Adrenal gland (tissue), 12 donors: Measurements from ENCODE around the gene CERT1. TPM values are rescaled to one million over a fixed set of nuclear protein-coding genes. Genes with fewer than 3 reads are reported as not detected.

Experiments
- DNase-seq, 7 donors: peaks; one replicate each; pipeline ENCODE4 v3.0.0-alpha.2; 2019 to 2020
- H3K27ac ChIP-seq, 5 donors: fragments of 200-600 bp; sonication (generic) in 4 of 5; 1 replicate in 3 of 5; 2 replicates in 2 of 5; pipeline versions ENCODE4 v1.5.1 to v1.8.0; 2016 to 2020; ENCODE audit warnings: mild to moderate bottlenecking in 1 of 5
- H3K27me3 ChIP-seq: fragments of 200-600 bp; 2 replicates; pipeline ENCODE4 v1.8.0; 2021
- H3K36me3 ChIP-seq, 2 donors: fragments of 200-600 bp; replicated peaks in 1 of 2; 1 replicate in 1 of 2; 2 replicates in 1 of 2; pipeline versions ENCODE4 v1.5.1 to v1.8.0; 2018 to 2022
- H3K4me1 ChIP-seq, 2 donors: fragments of 200-600 bp; replicated peaks in 1 of 2; 1 replicate in 1 of 2; 2 replicates in 1 of 2; pipeline versions ENCODE4 v1.5.1 to v1.8.0; 2018 to 2021
- H3K4me3 ChIP-seq, 4 donors: fragments of 200-600 bp; sonication (generic) in 3 of 4; one replicate each; pipeline ENCODE4 v1.5.1; 2016 to 2018
- H3K9me3 ChIP-seq, 3 donors: fragments of 200-600 bp; sonication (generic) in 1 of 3; replicated peaks in 1 of 3; 1 replicate in 2 of 3; 2 replicates in 1 of 3; pipeline versions ENCODE4 v1.5.1 to v1.8.0; 2016 to 2021
- CTCF ChIP-seq, 6 experiments: fragments of 450-650 bp in 4 of 6; fragments of 200-600 bp in 2 of 6; sonication (generic) in 1 of 6; IDR thresholded peaks; 1 replicate in 5 of 6; 2 replicates in 1 of 6; pipeline versions ENCODE4 v1.5.1 to v1.8.0; 2016 to 2021; ENCODE audit warnings: antibody characterized with exemption in 6 of 6, mild to moderate bottlenecking in 2 of 6, moderate library complexity in 1 of 6
- POLR2A ChIP-seq, 2 donors: fragments of 450-650 bp; IDR thresholded peaks; one replicate each; pipeline ENCODE4 v1.6.1; 2017; ENCODE audit warnings: antibody characterized with exemption in 2 of 2, mild to moderate bottlenecking in 2 of 2, moderate library complexity in 1 of 2
- WGBS, 4 donors: extraction: QIAGEN DNeasy Blood & Tissue Kit in 2 of 4; methylation state at CpG; one replicate each; pipeline versions ENCODE4 v1.1.5 to v1.1.7; 2013 to 2017; 5-methylcytosine and 5-hydroxymethylcytosine counted together
- intact Hi-C, 2 donors: fragments of 100-400 bp; cut with DNase I; formaldehyde crosslinking; loops; one replicate each; pipeline versions ENCODE4 v1.14.1 to v1.15.0; 2022 to 2023
- polyA plus RNA-seq, 3 donors: library from polyadenylated mRNA; stranded (reverse); fragments of 200-250 nt in 2 of 3; fragments of 350-450 nt in 1 of 3; fragmentation: Illumina TruSeq in 1 of 3; extraction: RNeasy Lipid Tissue Mini Kit (QIAGEN cat#74804) in 1 of 3; gene quantifications; one replicate each; pipeline ENCODE4 v1.2.3, GENCODE V29; 2013 to 2014
- total RNA-seq, 9 donors: library from RNA; depleted of rRNA in 4 of 9; stranded (reverse); fragments of >200 nt in 4 of 9; fragments of 120-200 nt in 1 of 9; fragmentation: NEBNext Ultra II Directional in 1 of 9; extraction: Animal tissue kit (Norgen Biotek cat#: 25700) in 1 of 9; gene quantifications; one replicate each; pipeline versions ENCODE4 v1.1.0 to v1.2.4, GENCODE V29; 2013 to 2023
- donor health status: healthy with polysubstance abuse.
- donor health status: Bipolar disorder and iron deficiency.
- donor health status: DM: yes; HTN: yes; CAD: no.
- donor health status: DM: no; HTN: no; CAD: no.
- donor health status: DM: no; HTN: no; CAD: no.
- donor health status: DM: yes; HTN: yes; CAD: no.

The CERT1 gene
- total and polyA plus RNA-seq, 12 donors, result 5.7 to 67.6 (median 50.4) TPM

GRCh38 chr5:75405296-75405695 is 106.1 kb downstream of the CERT1 start:
- H3K9me3 ChIP-seq, result no peaks in the 10 kb centered on the region
- TF ChIP-seq POLR2A (IDR thresholded peaks at IDR 0.05) (no peak), CTCF (IDR thresholded peaks at IDR 0.05) (no peak)
- DNase-seq, result no peak
- H3K27me3 ChIP-seq, result no peaks in the 10 kb centered on the region
- H3K4me3 ChIP-seq, result no peak overlapping the region
- WGBS, 4 donors, result 72 to 83% (median 79%) methylated on average over 3 of the region's 3 CpGs
- H3K4me1 ChIP-seq, result no peaks in the 10 kb centered on the region
- peaks cover 0 to 21% of the 10 kb centered on the region in 2 donors for H3K36me3 ChIP-seq
- H3K27ac ChIP-seq, result no peak overlapping the region
- intact Hi-C loops, result loop anchor here in 1 of 2 donors (10.0 kb wide), 1 partner anchor 280 kb away; no protein-coding TSS in a partner anchor

- H3K27ac ChIP-seq, result no peak overlapping the region
- DNase-seq, result no peak
- H3K27me3 ChIP-seq, result no peaks in the 10 kb centered on the region
- no peaks in the 10 kb centered on the region for H3K9me3 ChIP-seq
- intact Hi-C loops, result no loop called here
- no peak for TF ChIP-seq CTCF (IDR thresholded peaks at IDR 0.05)
- no peak for TF ChIP-seq POLR2A (IDR thresholded peaks at IDR 0.05)
- no peak overlapping the region for H3K4me3 ChIP-seq
- WGBS, 4 donors, result 90 to 97% (median 96%) methylated on average over 3 of the region's 3 CpGs
- no peaks in the 10 kb centered on the region for H3K4me1 ChIP-seq
- peaks cover 0 to 7% of the 10 kb centered on the region in 2 donors for H3K36me3 ChIP-seq
Observed at GRCh38 chr5:75395277-75395676, 116.2 kb downstream of the CERT1 start.

- no peak overlapping the region for H3K4me3 ChIP-seq
- H3K27ac ChIP-seq, result no peak overlapping the region
- 90 to 99% (median 96%) methylated on average over 2 of the region's 2 CpGs for WGBS, 4 donors
- no peaks in the 10 kb centered on the region for H3K27me3 ChIP-seq
- TF ChIP-seq CTCF (IDR thresholded peaks at IDR 0.05) (no peak), POLR2A (IDR thresholded peaks at IDR 0.05) (no peak)
- H3K36me3 ChIP-seq, result peaks cover 0 to 14% of the 10 kb centered on the region in 2 donors
- DNase-seq, result no peak
- H3K4me1 ChIP-seq, result no peaks in the 10 kb centered on the region
- no peaks in the 10 kb centered on the region for H3K9me3 ChIP-seq
- intact Hi-C loops, result no loop called here
Observed at GRCh38 chr5:75389430-75389829, 122.0 kb downstream of the CERT1 start.

GRCh38 chr5:75387806-75388205 is 123.6 kb downstream of the CERT1 start:
- no peak overlapping the region for H3K4me3 ChIP-seq
- peaks cover 0 to under 1% of the 10 kb centered on the region in 2 donors for H3K4me1 ChIP-seq
- peaks cover 0 to 19% of the 10 kb centered on the region in 2 donors for H3K36me3 ChIP-seq
- H3K9me3 ChIP-seq, result no peaks in the 10 kb centered on the region
- WGBS, 4 donors, result 85 to 98% (median 92%) methylated on average over 6 of the region's 6 CpGs
- TF ChIP-seq POLR2A (IDR thresholded peaks at IDR 0.05) (no peak), CTCF (IDR thresholded peaks at IDR 0.05) (no peak)
- no peak overlapping the region for H3K27ac ChIP-seq
- H3K27me3 ChIP-seq, result no peaks in the 10 kb centered on the region
- no peak for DNase-seq
- intact Hi-C loops, result no loop called here
